Measurements from ENCODE around the gene CTAG2. TPM values are rescaled to one million over a fixed set of nuclear protein-coding genes. Genes with fewer than 3 reads are reported as not detected.
"Not testable (repeated sequence)": the region's sequence is repeated elsewhere in the genome, so short reads cannot be mapped to it uniquely, and the experiment has no call there.

Gene CTAG2
- total and polyA plus RNA-seq, 2 experiments from 2014 or later = not detected

GRCh38 chrX:154608823-154609222 lies 44.6 kb downstream of the CTAG2 start:
- H3K4me2 ChIP-seq (ENCODE audit: unreplicated experiment); H3K9ac ChIP-seq; H3K36me3 ChIP-seq (ENCODE audit: low read depth); H3K4me3 ChIP-seq; H2AFZ ChIP-seq; H4K20me1 ChIP-seq (ENCODE audit: insufficient read depth); H3K27me3 ChIP-seq (replicated peaks; ENCODE audit: insufficient read depth); DNase-seq; H3K27ac ChIP-seq; H3K9me2 ChIP-seq (ENCODE audit: insufficient read depth); H3K9me3 ChIP-seq (ENCODE audit: low read depth); H3K4me1 ChIP-seq (ENCODE audit: insufficient read depth); H3K79me2 ChIP-seq (ENCODE audit: insufficient read depth); H3F3A ChIP-seq (ENCODE audit: insufficient read depth); in situ Hi-C loops (cut with MboI): not testable (repeated sequence)
- 68 to 71% methylated on average over 9 to 12 of the region's 12 CpGs for WGBS, 2 experiments (ENCODE audit: low coverage in 1 of 2, low lambda C conversion rate in 2 of 2, missing lambda C conversion rate in 2 of 2)

GRCh38 chrX:154607976-154608375 lies 45.4 kb downstream of the CTAG2 start:
- H3K27me3 ChIP-seq (replicated peaks; ENCODE audit: insufficient read depth); DNase-seq; H4K20me1 ChIP-seq (ENCODE audit: insufficient read depth); H3K9ac ChIP-seq; H2AFZ ChIP-seq; H3K79me2 ChIP-seq (ENCODE audit: insufficient read depth); H3K4me2 ChIP-seq (ENCODE audit: unreplicated experiment); H3K9me3 ChIP-seq (ENCODE audit: low read depth); H3F3A ChIP-seq (ENCODE audit: insufficient read depth); H3K27ac ChIP-seq; H3K9me2 ChIP-seq (ENCODE audit: insufficient read depth); H3K4me3 ChIP-seq; H3K36me3 ChIP-seq (ENCODE audit: low read depth); in situ Hi-C loops (cut with MboI): not testable (repeated sequence)
- 47 to 59% methylated on average over 6 to 11 of the region's 11 CpGs for WGBS, 2 experiments (ENCODE audit: low coverage in 1 of 2, low lambda C conversion rate in 2 of 2, missing lambda C conversion rate in 2 of 2)
- peaks cover 14% of the 10 kb centered on the region for H3K4me1 ChIP-seq (ENCODE audit: insufficient read depth)

DNA sequence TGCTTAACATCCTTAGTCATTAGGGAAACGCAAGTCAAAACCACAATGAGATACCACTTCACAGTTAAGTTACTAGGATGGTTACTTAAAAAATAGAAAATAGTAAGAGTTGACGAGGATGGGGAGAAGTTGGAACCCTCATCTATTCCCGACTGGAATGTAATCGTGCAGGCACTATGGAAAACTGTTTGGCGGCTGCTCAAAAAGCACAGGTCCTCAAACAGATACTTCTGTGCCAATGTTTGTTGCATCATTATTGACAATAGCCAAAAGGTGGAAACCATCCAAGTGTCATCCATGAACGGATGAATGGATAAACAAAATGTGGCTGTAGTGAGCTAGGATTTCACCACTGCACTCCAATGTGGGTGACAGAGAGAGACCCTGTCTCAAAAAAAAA lies 46.0 kb downstream of the CTAG2 start:
- Histone ChIP-seq H3K27me3 (replicated peaks; ENCODE audit: insufficient read depth) (no peaks in the 10 kb centered on the region), H3K79me2 (ENCODE audit: insufficient read depth) (no peaks in the 10 kb centered on the region), H3K9ac (no peak overlapping the region), H4K20me1 (ENCODE audit: insufficient read depth) (no peaks in the 10 kb centered on the region), H3K9me3 (ENCODE audit: low read depth) (no peaks in the 10 kb centered on the region), H3K9me2 (ENCODE audit: insufficient read depth) (no peaks in the 10 kb centered on the region), H3F3A (ENCODE audit: insufficient read depth) (peaks cover 8% of the 10 kb centered on the region; the same call in 1 of the 2 replicates), H3K27ac (no peak overlapping the region), H3K4me1 (ENCODE audit: insufficient read depth) (peaks cover 14% of the 10 kb centered on the region), H3K4me3 (no peak overlapping the region), H3K4me2 (ENCODE audit: unreplicated experiment) (no peak overlapping the region), H3K36me3 (ENCODE audit: low read depth) (no peaks in the 10 kb centered on the region), H2AFZ (no peak overlapping the region)
- WGBS, 2 experiments (ENCODE audit: low coverage in 1 of 2, low lambda C conversion rate in 2 of 2, missing lambda C conversion rate in 2 of 2) = 29 to 37% methylated on average over 6 of the region's 6 CpGs
- in situ Hi-C loops (cut with MboI) = no loop called here
- TF ChIP-seq EZH2phosphoT487 (IDR thresholded peaks at IDR 0.05; ENCODE audit: insufficient read depth, low read depth) = no peak
- TF ChIP-seq EZH2 (IDR thresholded peaks at IDR 0.05; ENCODE audit: insufficient read depth, poor library complexity, severe bottlenecking) = no peak
- no peak for DNase-seq

DNA sequence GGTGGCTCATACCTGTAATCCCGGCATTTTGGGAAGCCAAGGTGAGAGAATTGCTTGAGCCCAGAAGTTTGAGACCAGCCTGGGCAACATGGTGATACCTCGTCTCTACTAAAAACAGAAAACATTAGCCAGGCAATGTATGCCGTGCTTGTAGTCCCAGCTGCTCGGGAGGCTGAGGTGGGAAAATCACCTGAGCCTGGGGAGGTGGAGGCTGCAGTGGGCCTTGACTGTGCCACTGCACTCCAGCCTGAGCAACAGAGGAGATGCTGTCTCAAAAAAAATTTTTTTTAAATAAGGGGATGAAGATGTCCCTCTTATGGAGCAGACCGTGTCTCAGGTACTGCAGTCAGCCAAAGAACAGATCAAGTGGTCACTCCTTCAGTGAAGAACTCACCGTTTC lies 47.8 kb downstream of the CTAG2 start:
- WGBS, 2 experiments (ENCODE audit: low coverage in 1 of 2, low lambda C conversion rate in 2 of 2, missing lambda C conversion rate in 2 of 2) = 61 to 62% methylated on average over 3 to 6 of the region's 6 CpGs
- Histone ChIP-seq H3K36me3 (ENCODE audit: low read depth) (no peaks in the 10 kb centered on the region), H3K4me3 (no peak overlapping the region), H3K27me3 (replicated peaks; ENCODE audit: insufficient read depth) (no peaks in the 10 kb centered on the region), H3K4me1 (ENCODE audit: insufficient read depth) (peaks cover 21% of the 10 kb centered on the region), H3K9me2 (ENCODE audit: insufficient read depth) (no peaks in the 10 kb centered on the region), H3K79me2 (ENCODE audit: insufficient read depth) (no peaks in the 10 kb centered on the region), H2AFZ (no peak overlapping the region), H3K9ac (no peak overlapping the region), H3K27ac (no peak overlapping the region), H3F3A (ENCODE audit: insufficient read depth) (peaks cover 8% of the 10 kb centered on the region; the same call in 1 of the 2 replicates), H3K4me2 (ENCODE audit: unreplicated experiment) (no peak overlapping the region), H4K20me1 (ENCODE audit: insufficient read depth) (no peaks in the 10 kb centered on the region), H3K9me3 (ENCODE audit: low read depth) (no peaks in the 10 kb centered on the region)
- TF ChIP-seq EZH2 (IDR thresholded peaks at IDR 0.05; ENCODE audit: insufficient read depth, poor library complexity, severe bottlenecking) (no peak), EZH2phosphoT487 (IDR thresholded peaks at IDR 0.05; ENCODE audit: insufficient read depth, low read depth) (no peak)
- DNase-seq = no peak
- in situ Hi-C loops (cut with MboI) = no loop called here

Data from GM23248 (cell line).